Stimulated activated CD4-positive, alpha-beta T cell treated with anti-CD3 and anti-CD28 coated beads, Interleukin-1b, Interleukin-23, amount 100 ng/mL, for 1 hour (primary cell): ENCODE measurements around the gene TXNRD2.
"Not testable (repeated sequence)": the region's sequence is repeated elsewhere in the genome, so short reads cannot be mapped to it uniquely, and the experiment has no call there.

ENCODE experiments used
- DNase-seq, 2 donors: peaks; one replicate each; pipeline ENCODE4 v3.0.0-alpha.2; 2020; ENCODE audit warnings: low read depth in 2 of 2

The TXNRD2 gene

DNA sequence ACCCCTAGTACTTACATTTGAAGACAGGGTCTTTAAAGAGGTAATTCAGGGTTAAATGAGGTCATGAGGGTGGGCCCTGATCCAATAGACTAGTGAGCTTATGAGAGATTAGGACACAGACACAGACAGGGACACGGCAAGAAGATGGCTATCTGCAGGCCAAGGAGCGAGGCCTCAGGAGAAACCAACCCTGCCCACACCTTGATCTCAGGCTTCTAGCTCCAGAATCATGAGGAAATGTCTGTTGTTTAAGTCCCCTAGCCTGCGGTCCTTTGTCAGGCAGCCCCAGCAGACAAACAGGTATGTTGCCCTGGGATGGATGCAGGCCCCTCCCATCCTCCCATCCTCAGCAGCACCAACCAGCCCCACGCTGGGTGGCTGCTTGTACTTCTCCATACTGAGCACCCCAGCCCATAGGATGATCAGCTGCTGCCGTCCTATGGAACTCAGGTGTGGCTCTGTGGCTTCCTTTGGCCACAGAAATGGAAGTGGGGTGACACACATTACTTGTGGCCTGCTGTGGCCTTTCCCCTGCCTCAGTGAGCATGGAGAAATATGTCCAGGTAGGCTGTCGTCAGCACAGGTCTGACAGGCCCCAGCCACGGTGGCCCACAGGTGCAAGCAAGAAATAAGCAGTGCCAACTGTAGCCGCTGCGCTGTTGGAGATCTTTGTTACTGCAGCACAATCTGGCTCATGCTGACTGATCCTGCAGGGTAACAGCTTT, 94.8 kb downstream of the TXNRD2 start:
- no peak for DNase-seq

GRCh38 chr22:19845054-19845722, 96.4 kb downstream of the TXNRD2 start:
- DNase-seq, result no peak

DNA sequence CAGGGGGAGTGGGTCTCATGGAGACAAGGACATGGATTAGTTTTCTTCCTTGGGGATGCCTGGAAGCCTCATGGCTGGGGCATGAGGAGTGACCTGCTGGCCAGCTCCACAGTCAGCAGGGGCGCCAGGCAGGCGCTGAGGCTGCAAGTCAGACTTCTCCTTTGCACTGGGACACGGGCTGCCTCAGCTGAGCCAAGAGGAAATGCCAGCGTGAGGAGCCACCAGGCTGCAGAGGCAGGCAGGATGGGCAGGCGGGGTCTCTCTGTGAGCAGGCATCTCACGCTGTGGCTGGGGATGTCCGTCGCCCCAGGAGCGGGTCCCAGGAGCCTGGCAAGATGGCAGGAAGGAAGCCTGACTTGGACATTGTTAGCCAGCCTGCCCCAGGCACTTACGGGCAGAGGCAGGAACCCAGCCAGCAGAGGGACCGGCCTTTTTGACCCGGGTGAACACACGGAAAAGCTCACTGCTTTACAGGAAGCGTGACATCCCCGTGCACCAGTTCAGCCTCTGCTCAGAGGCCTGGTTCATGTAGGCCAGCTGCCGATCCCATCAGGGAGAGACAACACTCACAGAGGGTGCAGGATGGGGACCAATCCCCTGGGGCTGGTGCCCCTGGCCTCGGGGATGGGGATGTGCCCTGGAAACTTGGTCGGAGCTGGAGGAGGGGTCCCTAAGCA, 97.1 kb downstream of the TXNRD2 start:
- DNase-seq, result no peak

DNA sequence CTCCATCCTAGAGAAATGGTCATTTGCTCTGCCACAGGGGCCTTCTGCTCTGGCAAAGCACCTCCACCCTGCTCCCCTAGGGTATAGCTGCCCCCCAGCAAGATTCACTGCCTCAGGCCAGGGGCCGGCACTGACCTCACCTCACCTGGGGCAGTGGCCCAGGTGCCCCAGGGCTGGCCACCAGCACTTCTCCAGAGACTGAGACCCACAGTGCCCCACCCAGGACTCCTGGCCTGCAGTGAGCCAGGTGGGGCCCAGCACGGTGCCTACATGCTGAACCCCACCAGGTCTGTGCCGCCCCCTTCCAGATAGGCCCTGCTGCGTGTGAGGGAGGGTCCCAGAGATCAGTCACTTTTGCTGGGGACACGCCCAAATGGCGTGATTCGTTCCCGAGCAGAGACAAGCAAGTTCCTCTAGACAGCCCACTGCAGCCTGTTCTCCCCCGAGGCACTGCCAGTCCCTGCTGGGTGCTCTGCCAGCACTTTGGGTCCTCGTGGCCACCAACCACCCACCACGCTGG, 97.7 kb downstream of the TXNRD2 start:
- no peak for DNase-seq

DNA sequence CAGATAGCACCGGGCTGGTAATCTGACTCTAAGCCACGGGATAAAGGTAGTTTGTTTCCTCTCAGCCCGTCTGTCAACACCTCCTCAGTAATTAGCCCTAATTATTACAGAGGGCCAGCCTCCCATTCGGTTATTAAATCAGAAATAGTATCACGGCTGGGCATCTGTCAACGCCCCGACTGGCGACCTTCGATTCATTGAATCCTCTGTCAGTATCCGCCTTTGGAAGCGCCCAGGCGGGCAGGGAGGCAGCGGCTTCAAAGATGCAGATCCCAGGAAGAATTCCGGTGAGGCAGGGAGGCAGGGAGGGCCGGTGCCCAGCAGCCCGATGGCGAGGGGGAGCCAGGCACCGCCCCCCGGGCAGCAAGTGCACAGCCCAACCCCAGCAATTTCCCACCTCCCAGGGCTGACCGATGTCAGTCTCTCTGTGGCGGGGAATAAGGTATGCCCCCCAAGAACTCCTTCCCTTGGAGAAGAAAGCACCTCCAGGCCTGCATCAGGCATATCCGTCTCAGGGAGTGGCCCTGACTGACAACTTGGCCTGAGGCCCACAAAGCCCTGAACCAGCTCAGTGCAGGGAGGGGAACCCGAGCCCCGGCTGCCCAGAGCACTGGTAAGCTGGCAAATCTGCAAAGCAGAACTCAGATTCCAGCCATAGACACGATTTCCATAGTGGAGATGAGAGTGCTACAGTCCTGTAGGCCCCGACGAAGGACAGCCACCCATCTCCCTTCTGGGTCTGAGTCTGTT, 98.3 kb downstream of the TXNRD2 start:
- no peak for DNase-seq

GRCh38 chr22:19842393-19843106, 99.1 kb downstream of the TXNRD2 start:
- DNase-seq, result no peak

GRCh38 chr22:19841641-19842392, 99.8 kb downstream of the TXNRD2 start:
- no peak for DNase-seq

GRCh38 chr22:19840955-19841640, 100.5 kb downstream of the TXNRD2 start:
- no peak for DNase-seq

DNA sequence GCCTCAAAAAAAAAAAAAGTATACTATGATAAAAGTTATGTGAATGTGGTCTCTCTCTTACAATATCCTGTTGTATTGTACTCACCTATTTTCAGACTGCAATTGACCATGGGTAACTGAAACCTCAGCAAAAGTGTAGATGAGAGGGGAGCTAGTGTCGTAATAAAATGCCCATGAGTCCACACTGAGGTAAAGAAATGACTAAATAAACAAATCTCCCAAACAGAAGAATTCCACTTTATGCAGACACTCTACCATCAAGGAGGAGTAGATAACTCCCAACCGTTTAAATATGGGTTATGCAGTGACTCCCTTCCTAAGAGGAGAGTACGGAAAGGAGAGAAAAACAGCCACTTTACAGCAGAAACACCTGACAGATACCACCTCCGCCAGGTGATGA, 101.6 kb downstream of the TXNRD2 start:
- DNase-seq, result no peak

- DNase-seq, result no peak
Measured at GRCh38 chr22:19837915-19838314, 103.7 kb downstream of the TXNRD2 start.

DNA sequence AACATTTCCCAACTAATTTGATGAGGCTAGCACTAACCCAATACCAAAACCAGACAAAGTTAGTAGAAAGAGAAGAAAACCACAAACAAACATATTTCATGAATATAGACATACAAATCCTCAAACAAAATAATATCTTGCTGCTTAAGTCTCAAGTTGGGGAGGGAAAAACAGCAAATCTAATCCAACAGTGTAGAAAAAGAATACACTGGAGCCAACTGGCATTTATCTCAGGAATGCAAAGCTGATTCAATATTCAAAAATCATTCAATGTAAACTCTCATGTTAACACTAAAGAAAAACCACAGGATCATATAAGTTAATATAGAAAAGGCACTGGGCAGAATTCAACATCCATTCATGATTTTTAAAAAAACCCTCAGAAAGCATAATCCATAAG, 105.1 kb downstream of the TXNRD2 start:
- no peak for DNase-seq

GRCh38 chr22:19834599-19834998, 107.0 kb downstream of the TXNRD2 start:
- no peak for DNase-seq

DNA sequence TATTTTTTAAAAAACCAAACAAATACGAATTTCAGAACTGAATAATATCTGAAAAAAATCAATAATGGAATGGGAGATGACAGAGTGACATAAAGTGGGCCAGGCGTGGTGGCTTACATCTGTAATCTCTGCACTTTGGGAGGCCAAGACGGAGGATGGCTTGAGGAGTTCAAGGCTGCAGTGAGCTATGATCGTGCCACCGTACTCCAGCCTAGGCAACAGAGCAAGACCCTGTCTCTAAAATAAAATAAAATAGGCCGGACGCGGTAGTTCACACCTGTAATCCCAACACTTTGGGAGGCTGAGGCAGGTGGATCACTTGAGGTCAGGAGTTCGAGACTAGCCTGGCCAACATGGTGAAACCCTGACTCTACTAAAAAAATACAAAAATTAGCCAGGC, 108.3 kb downstream of the TXNRD2 start:
- DNase-seq, result not testable (repeated sequence)

- DNase-seq, result no peak
Measured at GRCh38 chr22:19832476-19833108, 109.0 kb downstream of the TXNRD2 start.

GRCh38 chr22:19831979-19832378, 109.6 kb downstream of the TXNRD2 start:
- DNase-seq, result not testable (repeated sequence)

DNA sequence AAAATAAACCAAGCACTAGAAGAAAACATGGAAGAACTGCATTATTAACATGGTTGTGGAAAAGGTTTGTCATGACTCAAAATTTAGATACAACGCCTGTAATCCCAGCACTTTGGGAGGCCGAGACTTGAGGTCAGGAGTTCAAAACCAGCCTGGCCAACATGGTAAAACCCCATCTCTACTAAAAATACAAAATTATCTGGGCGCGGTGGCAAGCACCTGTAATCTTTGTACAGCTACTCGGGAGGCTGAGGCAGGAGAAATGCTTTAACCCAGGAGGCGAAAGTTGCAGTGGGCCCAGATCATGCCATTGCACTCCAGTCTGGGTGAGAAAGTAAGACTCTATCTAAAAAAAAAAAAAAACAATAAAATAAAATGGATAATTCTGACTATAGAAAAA, 110.6 kb downstream of the TXNRD2 start:
- DNase-seq, result no peak

DNA sequence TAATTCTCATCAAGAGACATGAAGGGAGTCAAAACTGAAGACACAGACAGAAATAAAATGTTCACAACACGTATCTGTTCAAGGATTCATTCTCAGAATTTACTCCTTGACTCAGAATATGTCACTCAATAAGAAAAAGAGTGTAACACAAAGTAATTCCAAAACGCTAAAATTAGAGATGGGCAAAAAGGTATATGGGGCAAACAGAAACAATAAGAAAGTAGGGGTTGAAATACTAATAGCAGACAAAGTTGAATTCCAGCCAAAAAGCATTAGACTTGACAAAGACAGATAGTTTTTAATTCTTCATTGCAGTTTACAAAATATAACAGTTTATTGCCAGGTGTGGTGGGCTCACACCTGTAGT, 113.6 kb downstream of the TXNRD2 start:
- no peak for DNase-seq

DNA sequence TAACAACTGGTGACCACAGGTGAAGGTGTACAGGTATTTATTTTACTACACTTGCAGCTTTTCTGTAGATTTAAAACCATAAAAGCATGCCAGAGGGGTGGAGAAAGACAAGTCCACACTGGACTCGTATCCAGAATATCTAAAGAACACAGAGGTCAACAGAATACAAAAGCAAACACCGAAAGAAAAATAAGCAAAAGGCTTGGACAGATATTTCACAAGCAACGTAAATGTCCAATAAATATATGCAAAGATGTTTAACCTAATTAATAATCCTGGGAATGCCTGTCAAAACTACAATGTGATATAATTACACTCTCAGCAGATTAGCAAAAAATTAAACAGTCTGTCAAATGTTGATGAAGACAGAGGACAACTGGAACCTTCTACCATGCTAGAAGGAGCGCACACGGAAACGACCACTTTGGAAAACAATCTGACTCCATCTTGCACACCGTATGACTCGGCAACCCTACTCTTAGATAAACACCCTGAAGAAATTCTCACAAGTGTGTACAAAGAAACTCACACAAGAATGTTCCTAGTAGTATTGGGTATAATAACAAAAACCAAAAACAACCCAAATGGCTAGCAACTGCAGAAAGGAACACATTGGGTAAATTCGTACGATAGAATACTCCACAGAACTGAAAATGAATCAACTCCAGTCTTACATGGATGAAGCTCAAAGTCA, 114.1 kb downstream of the TXNRD2 start:
- no peak for DNase-seq

- no peak for DNase-seq
Measured at GRCh38 chr22:19826619-19826950, 115.0 kb downstream of the TXNRD2 start.
